Tibial nerve (tissue), 4 donors: ENCODE data around the gene DCAF16. TPM values are rescaled to one million over a fixed set of nuclear protein-coding genes. Genes with fewer than 3 reads are reported as not detected.

ENCODE experiments used
- DNase-seq, 2 donors: peaks; one replicate each; pipeline ENCODE4 v3.0.0-alpha.2; 2019; ENCODE audit warnings: low spot score in 2 of 2
- H3K27ac ChIP-seq, 4 donors: fragments of 200-600 bp; sonication (generic) in 3 of 4; one replicate each; pipeline ENCODE4 v1.5.1; 2017 to 2019; ENCODE audit warnings: mild to moderate bottlenecking in 1 of 4
- H3K27me3 ChIP-seq, 2 donors: fragments of 200-600 bp; sonication (generic) in 1 of 2; one replicate each; pipeline versions ENCODE4 v1.5.1 to v1.6.0; 2017 to 2019
- H3K36me3 ChIP-seq, 3 donors: fragments of 200-600 bp; sonication (generic); one replicate each; pipeline ENCODE4 v1.5.1; 2018 to 2019
- H3K4me1 ChIP-seq, 4 donors: fragments of 200-600 bp; sonication (generic) in 3 of 4; one replicate each; pipeline ENCODE4 v1.5.1; 2017 to 2019
- H3K4me3 ChIP-seq, 4 donors: fragments of 200-600 bp; sonication (generic) in 3 of 4; one replicate each; pipeline ENCODE4 v1.5.1; 2017 to 2019; ENCODE audit warnings: mild to moderate bottlenecking in 1 of 4, moderate library complexity in 1 of 4
- H3K9me3 ChIP-seq, 4 donors: fragments of 200-600 bp; sonication (generic) in 3 of 4; one replicate each; pipeline ENCODE4 v1.5.1; 2017 to 2019
- CTCF ChIP-seq, 5 experiments: fragments of 200-600 bp in 3 of 5; fragments of 450-650 bp in 2 of 5; sonication (generic) in 3 of 5; IDR thresholded peaks; one replicate each; pipeline ENCODE4 v1.5.1; 2016 to 2019; ENCODE audit warnings: antibody characterized with exemption in 5 of 5, mild to moderate bottlenecking in 3 of 5, moderate library complexity in 2 of 5
- EP300 ChIP-seq, 2 donors: sonication (generic); formaldehyde crosslinking; IDR thresholded peaks; one replicate each; pipeline ENCODE4 v1.6.1; 2017; ENCODE audit warnings: antibody characterized with exemption in 2 of 2, mild to moderate bottlenecking in 1 of 2
- POLR2A ChIP-seq, 2 donors: fragments of 450-650 bp; IDR thresholded peaks; one replicate each; pipeline ENCODE4 v1.6.1; 2017; ENCODE audit warnings: antibody characterized with exemption in 2 of 2, mild to moderate bottlenecking in 2 of 2, moderate library complexity in 2 of 2
- WGBS, 2 donors: methylation state at CpG; one replicate each; pipeline ENCODE4 v1.1.5; 2018; 5-methylcytosine and 5-hydroxymethylcytosine counted together
- total RNA-seq, 4 donors: library from RNA; depleted of rRNA; stranded (reverse); fragments of >200 nt; gene quantifications; one replicate each; pipeline ENCODE4 v1.1.0, GENCODE V29; 2016

The DCAF16 gene
- total RNA-seq, 4 donors from 2014 or later: 27.1 to 43.2 (median 28.8) TPM

GRCh38 chr4:17812801-17813200 lies 2.2 kb upstream of the DCAF16 start:
- Histone ChIP-seq H3K27me3 (no peaks in the 10 kb centered on the region), H3K4me1 (peaks cover 5 to 31% (median 17%) of the 10 kb centered on the region in 4 donors), H3K9me3 (no peaks in the 10 kb centered on the region), H3K4me3 (no peak overlapping the region), H3K36me3 (no peaks in the 10 kb centered on the region), H3K27ac (no peak overlapping the region)
- no peak for TF ChIP-seq EP300 (IDR thresholded peaks at IDR 0.05)
- no peak for TF ChIP-seq CTCF (IDR thresholded peaks at IDR 0.05)
- TF ChIP-seq POLR2A (IDR thresholded peaks at IDR 0.05): no peak
- DNase-seq: no peak
- WGBS, 2 donors: 55 to 75% methylated on average over 3 of the region's 3 CpGs

- no peak for TF ChIP-seq EP300 (IDR thresholded peaks at IDR 0.05)
- H3K36me3 ChIP-seq: no peaks in the 10 kb centered on the region
- no peaks in the 10 kb centered on the region for H3K9me3 ChIP-seq
- WGBS, 2 donors: 11 to 12% methylated on average over 3 of the region's 3 CpGs
- no peak overlapping the region for H3K27ac ChIP-seq
- H3K4me1 ChIP-seq: peaks cover 5 to 38% (median 24%) of the 10 kb centered on the region in 4 donors
- H3K4me3 ChIP-seq: no peak overlapping the region
- no peaks in the 10 kb centered on the region for H3K27me3 ChIP-seq
- no peak for DNase-seq
Measured at GRCh38 chr4:17812125-17812524, 1.6 kb upstream of the DCAF16 start.

- Histone ChIP-seq H3K27me3 (no peaks in the 10 kb centered on the region), H3K27ac (peak overlapping the region in 1 of 4 donors; percentile 51), H3K4me1 (peaks cover 5 to 48% (median 24%) of the 10 kb centered on the region in 4 donors), H3K4me3 (peak overlapping the region; percentile 46 to 96 (median 72)), H3K9me3 (no peaks in the 10 kb centered on the region), H3K36me3 (no peaks in the 10 kb centered on the region)
- DNase-seq: no peak
- 0 to 1% methylated on average over 22 to 43 of the region's 48 CpGs for WGBS, 2 donors
- TF ChIP-seq POLR2A (IDR thresholded peaks at IDR 0.05) (no peak), EP300 (IDR thresholded peaks at IDR 0.05) (no peak), CTCF (IDR thresholded peaks at IDR 0.05) (no peak)
Measured at GRCh38 chr4:17811078-17811603, 584 bp upstream of the DCAF16 start.

- DNase-seq: no peak
- no peaks in the 10 kb centered on the region for H3K9me3 ChIP-seq
- H3K4me1 ChIP-seq: peaks cover 5 to 57% (median 24%) of the 10 kb centered on the region in 4 donors
- peaks cover 0 to 1% (median 0%) of the 10 kb centered on the region in 3 donors for H3K36me3 ChIP-seq
- peak overlapping the region; percentile 95 to 99 (median 98) for H3K27ac ChIP-seq
- WGBS, 2 donors: 2 to 4% methylated on average over 7 of the region's 7 CpGs
- no peaks in the 10 kb centered on the region for H3K27me3 ChIP-seq
- peak overlapping the region; percentile 69 to 96 (median 77) for H3K4me3 ChIP-seq
- no peak for TF ChIP-seq POLR2A (IDR thresholded peaks at IDR 0.05)
- no peak for TF ChIP-seq CTCF (IDR thresholded peaks at IDR 0.05)
- TF ChIP-seq EP300 (IDR thresholded peaks at IDR 0.05): no peak
Measured at GRCh38 chr4:17809667-17810066, 890 bp downstream of the DCAF16 start.

GRCh38 chr4:17807446-17807845 lies 3.1 kb downstream of the DCAF16 start:
- peak overlapping the region in 1 of 4 donors; percentile 50 for H3K27ac ChIP-seq
- 18 to 32% methylated on average over 6 of the region's 6 CpGs for WGBS, 2 donors
- no peaks in the 10 kb centered on the region for H3K9me3 ChIP-seq
- peak overlapping the region in 2 of 4 donors; percentile 17 to 23 for H3K4me3 ChIP-seq
- peaks cover 0 to 23% (median 0%) of the 10 kb centered on the region in 3 donors for H3K36me3 ChIP-seq
- TF ChIP-seq EP300 (IDR thresholded peaks at IDR 0.05) (no peak), CTCF (IDR thresholded peaks at IDR 0.05) (no peak), POLR2A (IDR thresholded peaks at IDR 0.05) (no peak)
- H3K4me1 ChIP-seq: peaks cover 5 to 57% (median 24%) of the 10 kb centered on the region in 4 donors
- DNase-seq: no peak
- no peaks in the 10 kb centered on the region for H3K27me3 ChIP-seq
